CD4-positive, alpha-beta T cell (primary cell): ENCODE data around the gene VIT. TPM values are rescaled to one million over a fixed set of nuclear protein-coding genes. Genes with fewer than 3 reads are reported as not detected.

ENCODE experiments used
- ATAC-seq: fragments of 200-7000 bp; cut with Tn5 transposase; one replicate; pipeline ENCODE4 v1.10.0; 2022; ENCODE audit warnings: mild to moderate bottlenecking; ENCODE audit not compliant: poor library complexity
- CTCF ChIA-PET: fragments of 350-600 bp; sonication (Branson Sonifier 250); formaldehyde crosslinking; loops from one replicate; lab custom pipeline; 2021; ENCODE audit warnings: antibody characterized with exemption, inconsistent platforms; lab: Charles Lee
- POLR2A ChIA-PET: fragments of 350-600 bp; sonication (Branson Sonifier 250); formaldehyde crosslinking; loops from one replicate; lab custom pipeline; 2021; ENCODE audit warnings: antibody characterized with exemption, inconsistent platforms; lab: Charles Lee
- DNase-seq, 14 experiments: peaks; one replicate each; pipeline ENCODE4 v3.0.0-alpha.2; 2013 to 2020; ENCODE audit warnings: mixed read lengths in 2 of 14
- H3K27ac ChIP-seq, 2 donors: one replicate each; pipeline versions ENCODE4 v1.5.1 to v1.7.0; 2013; ENCODE audit warnings: low read length in 2 of 2, low read depth in 1 of 2, mild to moderate bottlenecking in 1 of 2
- H3K27me3 ChIP-seq, 2 experiments: 1 replicate in 1 of 2; 2 replicates in 1 of 2; pipeline versions ENCODE4 v1.6.1 to v1.7.0; 2013; ENCODE audit warnings: low read length in 2 of 2, control low read depth in 1 of 2, mild to moderate bottlenecking in 1 of 2, moderate library complexity in 1 of 2; ENCODE audit not compliant: insufficient read depth in 2 of 2, control insufficient read depth in 1 of 2
- H3K36me3 ChIP-seq: one replicate; pipeline ENCODE4 v1.6.1; 2013; ENCODE audit warnings: low read length, control low read depth; ENCODE audit not compliant: insufficient read depth
- H3K4me1 ChIP-seq: one replicate; pipeline ENCODE4 v1.6.1; 2013; ENCODE audit warnings: low read length, control low read depth; ENCODE audit not compliant: insufficient read depth
- H3K4me3 ChIP-seq: one replicate; pipeline ENCODE4 v1.5.1; 2013; ENCODE audit warnings: mild to moderate bottlenecking, low read length, moderate library complexity
- H3K9me3 ChIP-seq, 2 experiments: 1 replicate in 1 of 2; 2 replicates in 1 of 2; pipeline versions ENCODE4 v1.6.1 to v1.7.0; 2013; ENCODE audit warnings: low read length in 2 of 2, mild to moderate bottlenecking in 2 of 2, control low read depth in 1 of 2, moderate library complexity in 1 of 2; ENCODE audit not compliant: control insufficient read depth in 1 of 2, insufficient read depth in 1 of 2
- H3K27ac Mint-ChIP-seq: one replicate; pipeline ENCODE4 v1.8.0; 2020; ENCODE audit warnings: mixed read lengths
- H3K27me3 Mint-ChIP-seq: one replicate; pipeline ENCODE4 v1.8.0; 2021; ENCODE audit warnings: mixed read lengths
- H3K36me3 Mint-ChIP-seq: one replicate; pipeline ENCODE4 v1.8.0; 2021; ENCODE audit warnings: low read depth, mixed read lengths
- H3K4me1 Mint-ChIP-seq: one replicate; pipeline ENCODE4 v1.8.0; 2021; ENCODE audit warnings: low read depth, mixed read lengths
- H3K4me3 Mint-ChIP-seq: one replicate; pipeline ENCODE4 v1.8.0; 2020; ENCODE audit warnings: mild to moderate bottlenecking, mixed read lengths
- H3K9me3 Mint-ChIP-seq: one replicate; pipeline ENCODE4 v1.8.0; 2020; ENCODE audit warnings: mixed read lengths
- CTCF ChIP-seq: fragments of 200-600 bp; IDR thresholded peaks from one replicate; pipeline ENCODE4 v1.8.0; 2022; ENCODE audit warnings: antibody characterized with exemption, mild to moderate bottlenecking
- intact Hi-C, 2 experiments: fragments of 100-400 bp; cut with DNase I in 1 of 2; cut with micrococcal nuclease in 1 of 2; formaldehyde crosslinking; loops; one replicate each; pipeline versions ENCODE4 v1.15.1 to v1.9.0; 2023 to 2025; cut with DNase I, micrococcal nuclease
- total RNA-seq, 174 experiments: library from RNA in 2 of 174; stranded (reverse) in 2 of 174; gene quantifications; one replicate each; pipeline ENCODE4 v1.2.3 and lab custom pipeline; 2021 to 2026

The VIT gene
- total RNA-seq, 2 experiments from 2014 or later = not detected

DNA sequence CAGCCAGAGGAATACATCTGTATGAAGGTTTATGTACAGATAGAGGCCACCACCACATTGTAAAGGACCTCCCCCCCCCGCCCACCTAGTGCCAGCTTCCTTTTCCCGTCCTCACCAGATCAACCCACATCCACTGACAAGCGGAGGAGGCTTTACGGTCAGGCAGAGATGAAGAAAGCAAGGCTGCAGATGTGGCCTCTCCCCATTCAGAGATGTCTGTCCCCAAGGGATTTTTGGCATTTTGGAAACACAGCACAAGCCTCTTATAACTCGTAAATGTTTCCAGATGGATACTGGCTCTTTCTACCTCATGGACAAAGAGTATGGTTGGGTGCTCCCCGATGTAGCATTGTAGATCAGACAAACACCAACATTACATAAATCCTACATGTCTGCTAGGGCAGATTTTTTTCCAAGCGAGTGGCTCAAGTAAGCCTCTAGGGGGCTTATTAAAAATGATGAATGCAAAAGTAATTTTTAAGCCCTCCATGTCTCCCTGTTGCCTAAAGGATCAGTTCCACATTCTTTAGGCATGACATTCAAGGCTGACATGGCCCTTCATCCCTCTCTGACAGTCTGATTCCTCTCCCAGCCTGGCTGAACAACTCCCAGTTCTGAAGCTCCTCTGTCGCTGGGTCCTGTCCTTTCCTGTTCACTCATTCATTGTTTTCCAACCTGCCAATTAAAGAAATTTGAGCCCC lies 11.7 kb downstream of the VIT start:
- H3K27me3 ChIP-seq = no peaks in the 10 kb centered on the region
- H3K9me3 ChIP-seq = peaks cover 5 to 11% of the 10 kb centered on the region in 2 experiments
- H3K36me3 Mint-ChIP-seq = no peaks in the 10 kb centered on the region
- no peaks in the 10 kb centered on the region for H3K36me3 ChIP-seq
- ChIA-PET CTCF (no interaction called here), POLR2A (no interaction called here)
- H3K4me1 ChIP-seq = no peaks in the 10 kb centered on the region
- peaks cover 4% of the 10 kb centered on the region for H3K9me3 Mint-ChIP-seq
- no peak overlapping the region for H3K27ac Mint-ChIP-seq
- no peak overlapping the region for H3K4me3 ChIP-seq
- no peak overlapping the region for H3K27ac ChIP-seq
- H3K4me1 Mint-ChIP-seq = no peaks in the 10 kb centered on the region
- no peak overlapping the region for H3K4me3 Mint-ChIP-seq
- TF ChIP-seq CTCF = no peak
- no peak for ATAC-seq
- no peak for DNase-seq
- intact Hi-C loops = no loop called here
- H3K27me3 Mint-ChIP-seq = peaks cover 22% of the 10 kb centered on the region

DNA sequence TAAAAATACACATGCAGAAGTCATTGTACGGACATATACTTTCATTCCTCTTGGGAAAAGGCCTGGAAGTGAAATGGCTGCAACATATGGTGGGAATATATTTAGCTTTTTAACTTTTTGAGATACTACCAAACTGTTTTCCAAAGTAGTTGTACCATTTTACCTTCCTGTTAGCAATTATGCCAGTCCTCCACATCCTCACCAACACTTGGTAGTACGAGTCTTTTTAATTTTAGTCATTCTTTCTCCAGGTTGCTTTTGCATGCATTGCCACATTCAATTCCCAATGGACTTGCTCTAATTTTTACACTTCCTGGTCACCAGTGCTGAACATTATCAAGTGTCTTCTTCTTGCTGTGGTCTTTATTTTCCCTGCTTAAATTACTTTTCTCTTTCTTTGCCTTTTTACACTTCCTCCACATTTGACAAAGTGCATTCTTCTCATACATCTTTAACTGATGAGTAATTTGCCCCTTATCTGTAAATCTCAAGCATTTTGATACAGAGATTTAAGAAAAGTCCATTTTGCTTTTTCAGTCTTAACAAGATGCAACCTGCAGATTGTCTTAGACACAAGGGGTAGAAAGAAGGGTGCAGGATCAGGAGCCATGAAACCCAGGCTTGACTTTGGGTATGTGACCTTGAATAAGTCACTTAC lies 14.5 kb downstream of the VIT start:
- H3K4me3 ChIP-seq = no peak overlapping the region
- no peak for DNase-seq
- H3K4me1 ChIP-seq = no peaks in the 10 kb centered on the region
- no peak for TF ChIP-seq CTCF
- ChIA-PET CTCF (no interaction called here), POLR2A (interaction anchor here (0.6 kb wide), 1 partner anchor 49 kb away, joined by 3 read pairs; no protein-coding TSS in a partner anchor)
- H3K9me3 ChIP-seq = peaks cover 5 to 11% of the 10 kb centered on the region in 2 experiments
- Mint-ChIP-seq H3K27ac (no peak overlapping the region), H3K4me1 (no peaks in the 10 kb centered on the region), H3K36me3 (no peaks in the 10 kb centered on the region), H3K9me3 (peaks cover 4% of the 10 kb centered on the region), H3K4me3 (no peak overlapping the region), H3K27me3 (peaks cover 23% of the 10 kb centered on the region)
- intact Hi-C loops = no loop called here
- no peak for ATAC-seq
- H3K27me3 ChIP-seq = no peaks in the 10 kb centered on the region
- H3K27ac ChIP-seq = no peak overlapping the region
- H3K36me3 ChIP-seq = no peaks in the 10 kb centered on the region

GRCh38 chr2:36711741-36712314 lies 15.3 kb downstream of the VIT start:
- POLR2A ChIA-PET = no interaction called here
- no peaks in the 10 kb centered on the region for H3K36me3 ChIP-seq
- no peaks in the 10 kb centered on the region for H3K27me3 ChIP-seq
- Mint-ChIP-seq H3K27ac (no peak overlapping the region), H3K4me1 (no peaks in the 10 kb centered on the region), H3K9me3 (peaks cover 4% of the 10 kb centered on the region), H3K36me3 (no peaks in the 10 kb centered on the region), H3K27me3 (peaks cover 19% of the 10 kb centered on the region), H3K4me3 (no peak overlapping the region)
- intact Hi-C loops = no loop called here
- H3K4me1 ChIP-seq = no peaks in the 10 kb centered on the region
- CTCF ChIA-PET = no interaction called here
- no peak for TF ChIP-seq CTCF
- H3K27ac ChIP-seq = no peak overlapping the region
- ATAC-seq = no peak
- no peak for DNase-seq
- H3K4me3 ChIP-seq = no peak overlapping the region
- peaks cover 5 to 11% of the 10 kb centered on the region in 2 experiments for H3K9me3 ChIP-seq
